Measurements from ENCODE around the gene PALD1.

PALD1 gene

DNA sequence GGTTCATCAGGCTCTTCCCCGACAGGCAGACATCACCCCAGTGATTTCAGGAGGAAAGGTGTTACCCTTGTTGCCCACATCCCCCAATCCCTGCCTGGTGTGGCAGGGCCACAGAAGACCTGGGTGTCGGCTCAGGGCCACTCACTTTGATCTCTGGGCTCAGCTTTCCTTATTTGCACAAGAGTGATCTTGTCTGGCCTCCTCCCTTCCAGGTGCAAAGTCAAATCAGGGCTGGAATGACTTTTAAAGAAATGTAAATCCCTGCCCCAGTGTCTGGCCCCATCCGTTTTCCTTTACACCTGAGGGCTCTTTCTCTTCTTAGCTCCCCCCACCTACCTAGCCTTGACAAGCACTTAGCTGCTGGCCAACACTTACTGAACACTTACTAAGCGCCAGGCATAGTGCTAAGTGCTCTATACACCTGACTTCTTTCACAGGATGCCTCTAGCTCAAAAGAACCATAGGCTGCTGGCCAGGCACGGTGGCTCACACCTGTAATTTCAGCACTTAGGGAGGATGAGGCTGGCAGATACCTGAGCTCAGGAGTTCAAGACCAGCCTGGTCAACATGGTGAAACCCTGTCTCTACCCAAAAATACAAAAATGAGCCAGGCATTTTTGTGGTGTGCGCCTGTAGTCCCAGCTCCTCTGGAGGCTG, 36.1 kb upstream of the PALD1 start:
- ChIA-PET POLR2A (no interaction called here), CTCF (interaction anchor here (1.2 to 1.7 kb wide), 4 partner anchors 11 to 221 kb away, joined by 3 to 6 read pairs (median 4); no protein-coding TSS in a partner anchor)
- DNase-seq (ENCODE audit: extremely low spot score) = no peak
- TF ChIP-seq, protein P1, sequence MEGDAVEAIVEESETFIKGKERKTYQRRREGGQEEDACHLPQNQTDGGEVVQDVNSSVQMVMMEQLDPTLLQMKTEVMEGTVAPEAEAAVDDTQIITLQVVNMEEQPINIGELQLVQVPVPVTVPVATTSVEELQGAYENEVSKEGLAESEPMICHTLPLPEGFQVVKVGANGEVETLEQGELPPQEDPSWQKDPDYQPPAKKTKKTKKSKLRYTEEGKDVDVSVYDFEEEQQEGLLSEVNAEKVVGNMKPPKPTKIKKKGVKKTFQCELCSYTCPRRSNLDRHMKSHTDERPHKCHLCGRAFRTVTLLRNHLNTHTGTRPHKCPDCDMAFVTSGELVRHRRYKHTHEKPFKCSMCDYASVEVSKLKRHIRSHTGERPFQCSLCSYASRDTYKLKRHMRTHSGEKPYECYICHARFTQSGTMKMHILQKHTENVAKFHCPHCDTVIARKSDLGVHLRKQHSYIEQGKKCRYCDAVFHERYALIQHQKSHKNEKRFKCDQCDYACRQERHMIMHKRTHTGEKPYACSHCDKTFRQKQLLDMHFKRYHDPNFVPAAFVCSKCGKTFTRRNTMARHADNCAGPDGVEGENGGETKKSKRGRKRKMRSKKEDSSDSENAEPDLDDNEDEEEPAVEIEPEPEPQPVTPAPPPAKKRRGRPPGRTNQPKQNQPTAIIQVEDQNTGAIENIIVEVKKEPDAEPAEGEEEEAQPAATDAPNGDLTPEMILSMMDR (IDR thresholded peaks at IDR 0.05; ENCODE audit: control extremely low read depth, extremely low read depth, low read depth, missing control alignments) = no peak

DNA sequence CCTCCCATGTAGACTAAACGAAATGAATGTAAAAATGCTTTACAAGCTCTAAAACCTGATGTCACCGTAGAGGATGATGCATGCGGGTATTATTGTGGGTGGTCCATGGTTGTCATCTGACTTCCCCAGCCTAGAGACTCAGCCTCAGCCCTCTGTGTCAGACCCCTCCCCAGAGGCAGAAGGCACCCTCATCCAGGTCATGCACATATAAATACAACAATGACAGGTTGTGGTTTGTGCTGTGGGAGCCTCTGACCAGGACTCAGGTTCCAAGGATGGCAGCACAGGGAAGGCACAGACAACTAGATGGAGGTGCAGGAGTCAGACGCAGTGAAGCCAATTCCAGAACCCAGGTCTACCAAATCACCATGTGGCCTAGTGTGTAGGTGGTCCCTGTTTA, 33.8 kb upstream of the PALD1 start:
- TF ChIP-seq, protein P1 (IDR thresholded peaks at IDR 0.05; ENCODE audit: control extremely low read depth, extremely low read depth, low read depth, missing control alignments) = no peak
- ChIA-PET CTCF (interaction anchor here (0.9 to 1.6 kb wide), 4 partner anchors 9 to 145 kb away, joined by 3 to 9 read pairs (median 3); no protein-coding TSS in a partner anchor), POLR2A (no interaction called here)
- DNase-seq (ENCODE audit: extremely low spot score) = no peak

DNA sequence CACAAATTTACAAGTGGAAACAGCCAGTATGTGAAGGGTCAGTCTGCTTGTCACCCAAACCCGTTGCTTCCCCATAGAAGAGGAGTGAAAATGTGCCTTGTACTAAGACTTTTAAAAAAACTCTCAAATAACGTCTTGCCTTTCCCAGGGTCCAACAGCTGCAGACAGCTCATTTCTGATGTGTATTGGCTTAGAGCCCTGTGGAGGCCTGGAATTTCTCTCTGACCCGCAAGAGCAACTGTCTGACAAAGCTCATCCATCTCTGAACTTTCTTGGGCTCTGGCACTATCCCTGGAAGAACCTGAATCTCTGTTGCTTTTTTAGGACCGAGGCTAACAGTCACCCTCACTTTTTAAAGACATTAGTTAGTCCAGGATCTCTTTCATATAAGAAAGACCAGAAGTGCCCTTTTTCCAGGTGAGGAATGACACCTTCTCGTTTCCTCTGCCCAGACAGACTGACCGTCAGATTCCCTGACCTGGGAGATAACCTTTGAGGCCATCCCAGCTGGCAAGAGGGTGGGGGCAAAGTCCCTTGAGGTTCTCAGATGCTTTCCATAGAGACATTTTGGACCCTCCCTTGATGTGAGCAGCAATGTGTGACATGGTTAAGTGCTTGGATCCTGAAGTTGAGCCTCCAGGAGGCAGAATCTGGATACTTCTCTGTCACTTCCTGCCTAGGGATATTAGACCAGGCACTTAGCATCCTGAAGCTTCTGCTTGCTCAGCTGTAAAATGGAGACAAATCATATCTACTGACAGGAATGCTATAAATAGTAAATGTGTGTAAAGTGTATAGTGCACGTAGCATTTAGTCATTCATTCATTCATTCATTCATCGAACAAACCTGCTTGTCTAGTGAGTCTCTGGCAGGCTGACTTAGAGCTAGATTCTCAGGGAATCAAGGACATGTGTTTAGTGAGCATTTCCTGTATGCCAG, 32.6 kb upstream of the PALD1 start:
- ChIA-PET POLR2A (interaction anchor here (0.6 kb wide), 1 partner anchor 309 kb away, joined by 3 read pairs; no protein-coding TSS in a partner anchor), CTCF (interaction anchor here (0.8 to 1.6 kb wide), 7 partner anchors 9 to 224 kb away, joined by 3 to 9 read pairs (median 3); no protein-coding TSS in a partner anchor)
- TF ChIP-seq, protein P1 (IDR thresholded peaks at IDR 0.05; ENCODE audit: control extremely low read depth, extremely low read depth, low read depth, missing control alignments) = no peak
- no peak for DNase-seq (ENCODE audit: extremely low spot score)

DNA sequence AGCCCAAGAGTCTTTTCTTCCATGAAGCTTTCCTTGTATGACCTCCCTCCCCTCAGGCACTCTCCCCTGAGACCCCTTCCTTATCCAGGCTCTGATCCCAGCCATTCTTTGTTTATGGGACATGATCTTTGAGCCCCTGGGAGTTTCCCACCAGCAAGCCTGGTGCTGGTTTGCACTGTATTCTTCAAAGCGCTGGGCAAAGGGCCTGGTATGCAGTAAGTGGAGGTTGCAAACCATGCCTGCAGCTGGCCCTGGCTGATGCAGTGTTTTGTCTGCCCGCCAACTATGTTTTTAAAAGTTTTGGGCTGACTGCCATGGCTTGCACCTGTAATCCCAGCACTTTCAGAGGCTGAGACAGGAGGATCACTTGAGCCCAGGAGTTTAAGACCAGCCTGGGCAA, 30.3 kb upstream of the PALD1 start:
- POLR2A ChIA-PET = no interaction called here
- CTCF ChIA-PET = interaction anchor here (1.3 to 3.7 kb wide), 2 partner anchors 13 to 176 kb away, joined by 3 to 19 read pairs; no protein-coding TSS in a partner anchor
- no peak for DNase-seq (ENCODE audit: extremely low spot score)
- TF ChIP-seq, protein P1 (IDR thresholded peaks at IDR 0.05; ENCODE audit: control extremely low read depth, extremely low read depth, low read depth, missing control alignments) = no peak

DNA sequence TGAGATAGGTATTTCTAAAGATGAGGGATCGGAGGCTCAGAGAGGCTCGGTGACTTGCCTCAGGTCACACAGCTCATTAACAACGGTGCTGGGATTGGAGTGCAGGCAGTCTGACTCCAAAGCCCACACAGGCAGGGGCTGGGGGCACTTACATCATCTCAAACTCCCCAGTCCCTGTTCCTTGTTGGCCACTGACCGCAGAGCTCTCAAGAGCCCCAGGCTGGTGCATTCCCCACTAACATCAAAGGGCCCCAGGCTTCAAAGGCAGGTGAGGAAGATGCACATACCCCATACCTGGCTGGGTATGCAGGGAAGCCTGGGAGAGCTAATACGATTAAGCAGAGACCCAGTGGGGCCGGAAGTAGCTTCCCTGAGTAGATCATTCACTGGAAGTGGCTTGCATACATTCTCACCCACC, 23.3 kb upstream of the PALD1 start:
- ChIA-PET CTCF (interaction anchor here (0.6 to 1.3 kb wide), 4 partner anchors 9 to 29 kb away, joined by 3 read pairs; no protein-coding TSS in a partner anchor), POLR2A (no interaction called here)
- TF ChIP-seq, protein P1 (IDR thresholded peaks at IDR 0.05; ENCODE audit: control extremely low read depth, extremely low read depth, low read depth, missing control alignments) = no peak
- DNase-seq (ENCODE audit: extremely low spot score) = no peak

DNA sequence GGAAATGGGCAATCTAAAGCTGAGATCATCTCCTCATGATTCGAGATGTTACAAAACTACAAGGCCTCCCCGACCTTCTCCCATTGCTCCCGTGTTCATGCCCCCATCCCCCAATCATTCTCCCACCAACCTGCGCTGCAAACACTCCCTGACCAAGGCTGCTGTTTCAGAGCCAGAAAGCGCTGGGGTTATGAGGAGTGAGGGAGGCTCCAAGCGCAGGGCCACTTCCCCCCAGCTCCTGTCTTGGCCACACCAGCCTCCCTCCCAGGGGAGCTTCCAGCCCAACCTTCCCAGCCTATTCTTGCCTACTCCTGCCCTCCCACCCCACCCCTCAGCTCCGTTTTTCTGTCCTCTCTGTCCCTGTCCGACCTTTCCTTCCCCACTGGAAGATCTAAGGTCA, 22.4 kb upstream of the PALD1 start:
- POLR2A ChIA-PET = no interaction called here
- TF ChIP-seq, protein P1 (IDR thresholded peaks at IDR 0.05; ENCODE audit: control extremely low read depth, extremely low read depth, low read depth, missing control alignments) = no peak
- CTCF ChIA-PET = interaction anchor here (0.9 to 1.3 kb wide), 5 partner anchors 10 to 93 kb away, joined by 3 to 4 read pairs (median 3); no protein-coding TSS in a partner anchor
- DNase-seq (ENCODE audit: extremely low spot score) = no peak

Measured in GM10248 (cell line).